IPS-NIHi11 (cell line): ENCODE results near the gene CHMP6.
"Not testable (repeated sequence)": the region's sequence is repeated elsewhere in the genome, so short reads cannot be mapped to it uniquely, and the experiment has no call there.

Experiments used
- DNase-seq: peaks from one replicate; pipeline ENCODE4 v3.0.0; 2012; ENCODE audit warnings: mixed read lengths, low spot score

The CHMP6 gene

DNA sequence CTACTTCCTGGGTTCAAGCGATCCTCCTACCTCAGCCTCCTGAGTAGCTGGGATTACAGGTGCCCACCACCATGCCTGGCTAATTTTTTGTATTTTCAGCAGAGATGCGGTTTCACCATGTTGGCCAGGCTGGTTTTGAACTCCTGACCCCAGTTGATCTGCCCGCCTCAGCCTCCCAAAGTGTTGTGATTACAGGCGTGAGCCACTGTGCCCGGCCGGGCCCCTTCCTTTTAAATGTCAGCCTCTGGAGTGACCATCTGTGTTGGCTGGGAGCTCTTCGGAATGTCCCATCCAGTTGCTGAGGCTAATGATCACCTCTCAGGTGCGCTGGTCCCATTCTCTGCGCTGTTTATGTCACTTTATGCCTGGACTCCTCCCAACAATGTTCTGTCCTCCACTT, 38.7 kb downstream of the CHMP6 start:
- not testable (repeated sequence) for DNase-seq

- no peak for DNase-seq
These were observed 39.3 kb downstream of the CHMP6 start for GRCh38 chr17:81030741-81031565.

- DNase-seq: no peak
These were observed 40.2 kb downstream of the CHMP6 start for GRCh38 chr17:81031566-81032550.

GRCh38 chr17:81032641-81033480, 41.2 kb downstream of the CHMP6 start:
- DNase-seq: no peak

- no peak for DNase-seq
These were observed 42.0 kb downstream of the CHMP6 start for GRCh38 chr17:81033535-81034167.

DNA sequence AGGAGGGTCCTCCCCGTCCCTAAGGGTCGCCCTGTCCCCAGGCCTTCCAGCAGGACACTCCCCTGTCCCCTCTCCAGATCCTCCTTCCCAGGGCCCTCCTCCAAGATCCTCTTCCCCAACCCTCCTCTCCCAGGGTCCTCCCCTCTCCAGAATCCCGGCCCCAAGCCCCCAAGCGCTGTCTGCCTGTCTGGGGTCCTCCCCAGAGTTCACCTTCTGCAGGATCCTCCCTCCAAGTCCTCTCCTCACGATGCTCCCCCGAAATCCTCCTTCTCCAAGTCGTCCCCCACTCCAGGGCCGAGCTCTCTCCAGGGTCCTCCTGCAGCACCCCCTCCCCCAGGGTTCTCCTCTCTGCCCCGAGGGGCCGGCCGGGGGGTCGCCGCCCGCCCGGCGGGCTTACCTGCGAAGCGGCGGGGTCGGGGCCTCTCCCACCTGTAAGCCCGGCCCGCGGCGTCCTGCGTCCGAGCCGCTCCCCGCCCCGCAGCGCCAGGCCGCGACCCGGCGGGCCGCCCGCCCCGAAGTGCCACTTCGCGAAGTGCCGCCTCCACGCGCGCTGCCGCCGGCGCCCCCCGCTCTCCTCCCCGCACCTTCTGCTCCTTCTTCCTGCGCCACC, 42.6 kb downstream of the CHMP6 start:
- no peak for DNase-seq

DNA sequence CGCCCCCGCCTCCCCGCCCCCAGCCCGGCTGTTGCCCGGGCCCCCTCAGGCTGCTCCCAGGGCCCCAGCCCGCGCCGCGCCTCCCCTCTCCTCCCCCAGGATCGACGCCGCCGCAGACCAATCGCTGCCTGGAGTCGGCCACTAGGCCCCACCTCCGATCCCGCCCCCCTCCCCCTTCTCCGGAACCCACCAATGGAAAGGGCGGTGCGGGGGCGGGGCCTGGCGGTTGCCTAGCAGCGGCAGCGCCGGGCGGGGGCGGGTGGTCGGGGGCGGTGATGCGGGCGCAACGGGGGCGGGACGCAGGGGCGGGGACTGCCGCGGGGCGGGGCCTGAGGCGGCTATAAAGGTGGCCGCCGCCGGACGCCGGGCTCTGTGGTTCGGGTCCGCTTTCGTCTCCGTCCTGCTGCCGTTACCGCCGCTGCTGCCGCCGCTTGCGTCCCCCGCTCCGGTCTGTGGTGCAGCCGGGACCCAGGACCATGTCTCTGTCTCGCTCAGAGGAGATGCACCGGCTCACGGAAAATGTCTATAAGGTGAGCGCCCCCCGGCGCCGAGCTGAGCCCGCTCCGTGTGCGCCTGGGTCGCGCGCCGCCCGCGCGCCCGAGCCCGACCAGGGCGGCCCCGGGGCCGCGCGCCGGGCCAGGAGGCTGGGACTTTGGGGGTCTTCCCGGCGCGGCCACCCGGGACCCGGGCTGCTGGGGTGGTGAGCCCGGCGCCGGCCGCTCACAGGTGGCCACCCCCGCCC, 43.3 kb downstream of the CHMP6 start, which contains the start of gene BAIAP2:
Gene BAIAP2, plus strand, starts transcription at position 373 of the 742 bp plus-strand sequence. Its CDS starts 104 bp downstream, at position 477.
- peak; percentile 99 for DNase-seq

- peak; percentile 64 for DNase-seq
These were observed 44.0 kb downstream of the CHMP6 start for GRCh38 chr17:81035521-81036196.

DNA sequence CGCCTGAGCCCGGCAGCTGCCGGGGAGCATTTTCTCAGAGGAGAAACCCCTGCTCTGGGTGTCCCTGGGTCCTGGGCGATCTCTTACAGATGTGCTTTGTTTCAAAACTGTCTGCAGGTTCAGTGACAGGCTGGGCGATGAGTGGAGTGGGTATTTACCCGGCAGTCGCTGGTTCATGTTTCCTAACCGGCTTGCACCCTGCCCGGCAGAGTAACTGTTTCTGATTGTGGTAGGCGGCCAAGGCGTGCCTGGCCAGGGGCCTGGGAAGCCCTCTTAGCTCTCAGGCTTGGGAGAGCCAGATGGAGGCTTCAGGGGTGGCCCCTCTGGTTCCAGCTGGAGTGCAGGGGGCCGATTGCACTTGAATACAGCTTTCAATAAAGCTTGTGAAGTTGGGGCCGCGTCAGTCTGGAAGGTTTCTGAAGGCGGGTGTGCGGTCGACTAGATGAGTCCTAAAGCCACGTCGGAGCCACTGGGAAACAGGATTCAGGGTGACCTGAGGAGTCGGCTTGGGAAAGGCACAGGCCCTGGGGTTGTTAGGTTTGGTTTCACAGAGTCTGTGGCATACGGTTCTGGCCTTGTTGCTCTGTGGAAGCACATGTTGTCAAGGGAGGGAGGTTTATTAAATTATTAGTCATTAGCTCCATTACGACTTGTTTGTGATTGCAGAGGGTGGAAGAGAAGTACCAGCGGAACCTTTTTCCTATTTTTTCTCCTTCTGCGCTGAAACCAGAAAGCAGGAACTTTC, 44.7 kb downstream of the CHMP6 start:
- no peak for DNase-seq

DNA sequence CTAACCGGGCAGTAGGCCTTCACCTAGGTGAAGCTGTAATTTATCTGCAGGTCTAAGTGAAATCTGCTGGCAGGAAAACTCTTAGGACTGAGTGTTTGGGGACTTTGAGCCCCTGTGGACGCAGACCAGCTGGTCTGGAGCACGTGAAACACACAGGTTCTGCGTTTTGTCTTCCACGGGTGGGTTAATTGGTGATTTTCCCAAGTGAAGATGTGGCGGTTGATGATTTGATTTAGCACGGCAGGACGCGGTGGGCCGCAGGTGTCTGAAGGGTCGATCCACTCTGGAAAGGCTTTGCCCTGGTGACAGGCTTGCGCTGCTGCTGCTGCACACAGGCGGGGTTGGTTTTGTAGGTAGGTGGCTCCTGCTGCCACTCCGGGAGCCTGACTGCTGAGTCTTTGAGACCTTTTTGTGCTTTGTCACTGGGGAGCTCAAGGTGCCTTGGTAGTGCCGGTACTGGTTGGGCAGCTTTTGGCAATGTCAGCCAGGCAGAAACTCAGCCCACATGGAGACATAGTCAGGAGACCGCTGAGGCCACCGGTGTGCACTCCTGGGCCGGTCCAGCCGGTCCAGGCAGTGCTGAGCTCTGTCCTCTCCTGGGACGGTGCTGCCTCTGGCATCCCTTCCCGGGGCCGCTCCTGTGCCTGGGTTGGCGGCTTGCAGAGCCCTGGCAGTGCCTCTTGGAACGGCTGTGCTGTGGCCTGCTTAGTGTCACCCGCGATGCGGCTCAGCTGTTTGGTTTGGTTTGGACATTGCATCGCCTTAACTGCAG, 45.6 kb downstream of the CHMP6 start:
- DNase-seq: no peak

GRCh38 chr17:81037798-81038733, 46.4 kb downstream of the CHMP6 start:
- DNase-seq: no peak

- no peak for DNase-seq
These were observed 47.5 kb downstream of the CHMP6 start for GRCh38 chr17:81039096-81039495.

DNA sequence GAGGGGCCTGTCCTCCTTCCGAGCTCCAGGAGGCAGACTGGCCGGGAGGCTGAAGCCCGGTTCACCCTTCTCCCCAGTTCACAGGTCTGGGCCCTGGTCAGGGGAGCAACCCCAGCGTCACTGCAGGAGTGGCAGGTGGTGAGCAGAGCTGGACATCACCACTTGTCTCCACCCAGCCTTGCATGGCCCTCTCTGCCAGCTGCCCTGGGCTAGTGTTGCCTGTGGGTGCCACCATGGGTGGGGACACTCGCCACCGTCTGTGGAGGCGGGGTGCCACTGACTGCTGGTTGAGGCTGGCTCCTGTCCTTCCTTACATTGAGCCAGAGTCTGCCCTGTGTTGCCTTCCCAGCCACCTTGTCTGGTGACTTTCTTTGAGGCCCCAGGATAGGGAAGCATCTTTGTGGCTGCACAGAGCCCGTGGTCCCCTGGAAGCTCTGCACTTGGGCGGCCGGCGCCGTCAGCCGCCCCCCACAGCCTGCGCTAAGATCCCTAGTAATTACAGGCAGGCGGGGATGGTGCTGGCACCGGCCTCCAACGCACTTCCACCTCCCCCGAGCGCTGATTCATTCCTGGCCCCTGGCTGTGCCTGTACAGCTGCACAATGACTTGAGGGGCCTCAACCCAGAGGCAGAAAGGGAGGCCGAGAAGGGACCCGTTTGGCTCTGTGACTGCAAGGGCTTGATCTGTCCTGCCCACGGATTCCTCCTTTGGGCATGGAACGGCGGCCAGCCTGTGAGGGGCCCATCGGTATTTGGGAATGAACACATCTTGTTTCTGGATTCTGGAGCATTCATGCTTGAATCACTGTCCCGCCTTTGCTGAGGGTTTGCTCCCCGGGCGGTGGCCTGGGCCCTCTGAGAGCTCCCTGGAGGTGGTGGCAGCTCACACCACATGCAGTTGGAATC, 48.5 kb downstream of the CHMP6 start:
- no peak for DNase-seq

GRCh38 chr17:81040791-81041337, 49.2 kb downstream of the CHMP6 start:
- DNase-seq: peak; percentile 76

DNA sequence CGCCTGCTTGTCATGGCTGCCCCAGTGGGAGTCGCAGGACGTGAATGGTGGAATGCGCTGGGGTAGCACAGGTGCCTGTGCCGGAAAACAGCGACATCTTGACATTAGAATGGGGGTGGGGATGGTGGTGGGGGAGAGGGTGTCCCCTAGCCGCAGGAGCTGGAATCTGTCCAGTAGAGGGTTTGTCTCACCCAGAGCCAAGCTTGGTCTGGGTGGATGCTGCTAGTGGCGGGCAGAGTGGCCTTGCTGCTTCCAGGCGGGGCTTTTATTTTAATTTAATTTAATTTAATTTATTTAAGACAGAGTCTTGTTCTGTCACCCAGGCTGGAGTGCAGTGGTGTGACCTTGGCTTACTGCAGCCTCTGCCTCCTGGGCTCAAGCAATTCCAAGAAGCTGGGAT, 51.0 kb downstream of the CHMP6 start:
- DNase-seq: no peak

- DNase-seq: no peak
These were observed 51.7 kb downstream of the CHMP6 start for GRCh38 chr17:81043319-81043724.
